GM23248 (cell line): ENCODE measurements around the gene ZMIZ1. TPM values are rescaled to one million over a fixed set of nuclear protein-coding genes. Genes with fewer than 3 reads are reported as not detected.

ENCODE experiments used
- DNase-seq: peaks from one replicate; pipeline ENCODE4 v3.0.0-alpha.2; 2015
- H2AFZ ChIP-seq: fragments of 200-600 bp; sonication (generic); 2 replicates; pipeline ENCODE4 v1.6.1; 2016; ENCODE audit warnings: antibody characterized with exemption
- H3F3A ChIP-seq: fragments of 200-600 bp; sonication (generic); 2 replicates; pipeline ENCODE4 v1.6.1; 2016; ENCODE audit warnings: mild to moderate bottlenecking, antibody characterized with exemption, mixed run types; ENCODE audit not compliant: insufficient read depth
- H3K27ac ChIP-seq: fragments of 200-600 bp; sonication (generic); 2 replicates; pipeline ENCODE4 v1.5.1; 2016; ENCODE audit warnings: mild to moderate bottlenecking
- H3K27me3 ChIP-seq: fragments of 200-600 bp; sonication (generic); replicated peaks from 2 replicates; pipeline ENCODE4 v1.6.1; 2016; ENCODE audit warnings: mild to moderate bottlenecking; ENCODE audit not compliant: insufficient read depth
- H3K36me3 ChIP-seq: fragments of 200-600 bp; sonication (generic); 2 replicates; pipeline ENCODE4 v1.6.1; 2016; ENCODE audit warnings: low read depth, mild to moderate bottlenecking
- H3K4me1 ChIP-seq: fragments of 200-600 bp; sonication (generic); 2 replicates; pipeline ENCODE4 v1.6.1; 2016; ENCODE audit warnings: mild to moderate bottlenecking; ENCODE audit not compliant: insufficient read depth
- H3K4me2 ChIP-seq: fragments of 200-600 bp; sonication (generic); one replicate; pipeline ENCODE4 v1.6.1; 2016; ENCODE audit warnings: mild to moderate bottlenecking; ENCODE audit not compliant: unreplicated experiment
- H3K4me3 ChIP-seq: fragments of 200-600 bp; sonication (generic); 2 replicates; pipeline ENCODE4 v1.5.1; 2016; ENCODE audit warnings: mild to moderate bottlenecking
- H3K79me2 ChIP-seq: fragments of 200-600 bp; sonication (generic); 2 replicates; pipeline ENCODE4 v1.6.1; 2016; ENCODE audit warnings: mild to moderate bottlenecking; ENCODE audit not compliant: insufficient read depth
- H3K9ac ChIP-seq: fragments of 200-600 bp; sonication (generic); 2 replicates; pipeline ENCODE4 v1.6.1; 2016; ENCODE audit warnings: mild to moderate bottlenecking
- H3K9me2 ChIP-seq: fragments of 200-600 bp; sonication (generic); 2 replicates; pipeline ENCODE4 v1.6.1; 2016; ENCODE audit warnings: mixed run types, mild to moderate bottlenecking, moderate library complexity; ENCODE audit not compliant: insufficient read depth
- H3K9me3 ChIP-seq: fragments of 200-600 bp; sonication (generic); one replicate; pipeline ENCODE4 v1.6.1; 2017; ENCODE audit warnings: low read depth
- H4K20me1 ChIP-seq: fragments of 200-600 bp; sonication (generic); 2 replicates; pipeline ENCODE4 v1.6.0; 2016; ENCODE audit not compliant: insufficient read depth
- EZH2 ChIP-seq: fragments of 200-600 bp; sonication (generic); IDR thresholded peaks from 2 replicates; pipeline ENCODE4 v1.6.1; 2018; ENCODE audit warnings: antibody characterized with exemption, mild to moderate bottlenecking; ENCODE audit not compliant: insufficient read depth, poor library complexity, severe bottlenecking
- EZH2phosphoT487 ChIP-seq: fragments of 200-600 bp; sonication (generic); IDR thresholded peaks from 2 replicates; pipeline ENCODE4 v1.6.1; 2018; ENCODE audit warnings: antibody characterized with exemption, moderate library complexity, mild to moderate bottlenecking, low read depth; ENCODE audit not compliant: insufficient read depth
- whole genome bisulfite sequencing, 2 experiments: methylation state at CpG; one replicate each; pipeline ENCODE4 v1.1.6; 2015 to 2017; ENCODE audit warnings: low lambda C conversion rate in 2 of 2, low coverage in 1 of 2; ENCODE audit errors: missing lambda C conversion rate in 2 of 2; 5-methylcytosine and 5-hydroxymethylcytosine counted together
- in situ Hi-C: fragments of 300-500 bp; cut with MboI; formaldehyde crosslinking; loops from 2 replicates; pipeline ENCODE4 v1.15.0; 2020
- polyA plus RNA-seq: library from polyadenylated mRNA; unstranded; fragments of >200 nt; fragmentation: Nextera tagmentation; extraction: Ambion mirVana; gene quantifications from 2 replicates; pipeline ENCODE4 v1.2.1, GENCODE V29; 2016
- total RNA-seq: library from RNA; depleted of rRNA; stranded (reverse); fragments of >200 nt; shearing (Covaris generic); gene quantifications from 2 replicates; pipeline ENCODE4 v1.2.3, GENCODE V29; 2014

ZMIZ1 gene
- total and polyA plus RNA-seq, 2 experiments from 2014 or later, result 21.9 to 28.4 TPM

- Histone ChIP-seq H3K79me2 (no peaks in the 10 kb centered on the region), H2AFZ (no peak overlapping the region), H3K9ac (no peak overlapping the region), H3K9me2 (no peaks in the 10 kb centered on the region), H3K4me3 (no peak overlapping the region), H3K4me2 (no peak overlapping the region), H3K36me3 (no peaks in the 10 kb centered on the region), H3K4me1 (no peaks in the 10 kb centered on the region), H3K27me3 (no peaks in the 10 kb centered on the region), H3K9me3 (no peaks in the 10 kb centered on the region), H3F3A (no peaks in the 10 kb centered on the region), H4K20me1 (no peaks in the 10 kb centered on the region), H3K27ac (no peak overlapping the region)
- no peak for DNase-seq
- in situ Hi-C loops, result no loop called here
- no peak for TF ChIP-seq EZH2phosphoT487
- no peak for TF ChIP-seq EZH2
- 69 to 73% methylated on average over 1 of the region's 1 CpG for WGBS, 2 experiments
Measured at GRCh38 chr10:79038104-79038840, 30.5 kb upstream of the ZMIZ1 start.

GRCh38 chr10:79038841-79039201 is 29.9 kb upstream of the ZMIZ1 start:
- H3K9me3 ChIP-seq, result no peaks in the 10 kb centered on the region
- H3K36me3 ChIP-seq, result no peaks in the 10 kb centered on the region
- H3K4me1 ChIP-seq, result no peaks in the 10 kb centered on the region
- no peaks in the 10 kb centered on the region for H4K20me1 ChIP-seq
- no peak overlapping the region for H2AFZ ChIP-seq
- no peak for DNase-seq
- no peaks in the 10 kb centered on the region for H3K79me2 ChIP-seq
- H3K27me3 ChIP-seq, result no peaks in the 10 kb centered on the region
- H3K9ac ChIP-seq, result no peak overlapping the region
- H3K27ac ChIP-seq, result no peak overlapping the region
- in situ Hi-C loops, result no loop called here
- TF ChIP-seq EZH2phosphoT487, result no peak
- no peak for TF ChIP-seq EZH2
- WGBS, 2 experiments, result 83 to 87% methylated on average over 5 of the region's 5 CpGs
- no peak overlapping the region for H3K4me2 ChIP-seq
- H3K4me3 ChIP-seq, result no peak overlapping the region
- no peaks in the 10 kb centered on the region for H3K9me2 ChIP-seq
- H3F3A ChIP-seq, result no peaks in the 10 kb centered on the region

- no peak for DNase-seq
- H3K4me2 ChIP-seq, result no peak overlapping the region
- WGBS, 2 experiments, result 72 to 74% methylated on average over 3 of the region's 3 CpGs
- H3K36me3 ChIP-seq, result no peaks in the 10 kb centered on the region
- TF ChIP-seq EZH2phosphoT487 (no peak), EZH2 (no peak)
- H4K20me1 ChIP-seq, result no peaks in the 10 kb centered on the region
- H3K4me1 ChIP-seq, result no peaks in the 10 kb centered on the region
- no peak overlapping the region for H3K27ac ChIP-seq
- no peaks in the 10 kb centered on the region for H3K27me3 ChIP-seq
- no peaks in the 10 kb centered on the region for H3F3A ChIP-seq
- H3K4me3 ChIP-seq, result no peak overlapping the region
- H3K9me3 ChIP-seq, result no peaks in the 10 kb centered on the region
- no peaks in the 10 kb centered on the region for H3K9me2 ChIP-seq
- no peak overlapping the region for H2AFZ ChIP-seq
- no peak overlapping the region for H3K9ac ChIP-seq
- no peaks in the 10 kb centered on the region for H3K79me2 ChIP-seq
- in situ Hi-C loops, result no loop called here
Measured at GRCh38 chr10:79042639-79043411, 25.9 kb upstream of the ZMIZ1 start.

DNA sequence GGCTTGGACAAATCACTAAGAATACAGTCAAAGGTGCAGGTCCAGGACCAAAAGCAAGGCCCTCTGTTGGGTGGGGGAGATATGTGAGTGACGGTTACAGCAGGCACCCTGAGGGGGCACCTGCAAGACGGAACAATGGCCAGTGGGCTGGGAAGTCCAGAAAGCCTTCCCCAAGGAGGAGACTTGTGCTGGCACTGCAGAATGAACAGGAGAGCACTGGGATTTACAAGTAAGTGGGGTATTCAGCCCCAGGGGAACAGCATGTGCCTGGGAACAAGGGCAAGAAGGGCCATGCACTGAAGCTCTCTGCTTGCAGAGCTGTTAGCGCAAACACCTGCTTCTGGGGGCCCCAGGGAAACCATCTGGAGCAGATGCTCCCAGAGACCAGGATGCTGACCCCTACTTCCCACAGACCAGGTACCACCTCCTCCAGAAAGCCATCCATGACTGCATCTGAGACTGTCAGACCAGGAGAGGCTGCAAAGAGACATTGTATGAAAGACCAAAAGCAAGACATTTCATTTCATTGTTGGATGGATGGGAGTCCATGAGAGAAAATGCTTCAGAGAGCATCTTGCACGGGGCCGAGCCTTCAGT is 24.6 kb upstream of the ZMIZ1 start:
- Histone ChIP-seq H4K20me1 (no peaks in the 10 kb centered on the region), H3K9me3 (no peaks in the 10 kb centered on the region), H3K27me3 (no peaks in the 10 kb centered on the region), H3K36me3 (no peaks in the 10 kb centered on the region), H3K9ac (no peak overlapping the region), H3K9me2 (no peaks in the 10 kb centered on the region), H3K4me2 (no peak overlapping the region), H3F3A (no peaks in the 10 kb centered on the region), H2AFZ (no peak overlapping the region), H3K4me3 (no peak overlapping the region), H3K27ac (no peak overlapping the region), H3K4me1 (no peaks in the 10 kb centered on the region), H3K79me2 (no peaks in the 10 kb centered on the region)
- TF ChIP-seq EZH2 (no peak), EZH2phosphoT487 (no peak)
- 90 to 94% methylated on average over 5 of the region's 5 CpGs for WGBS, 2 experiments
- no peak for DNase-seq
- in situ Hi-C loops, result no loop called here
